Smooth muscle cell (in vitro differentiated cells): ENCODE results near the gene ADRB2. TPM values are rescaled to one million over a fixed set of nuclear protein-coding genes. Genes with fewer than 3 reads are reported as not detected.

ENCODE experiments used
- DNase-seq: peaks from one replicate; lab custom pipeline; 2025; ENCODE audit not compliant: unreplicated experiment; lab: John Stamatoyannopoulos, UW
- H2AFZ ChIP-seq: fragments of 200-600 bp; sonication (generic); 2 replicates; pipeline ENCODE4 v1.6.0; 2016; ENCODE audit warnings: antibody characterized with exemption, low read depth, mild to moderate bottlenecking
- H3F3A ChIP-seq: fragments of 200-600 bp; sonication (generic); 2 replicates; pipeline ENCODE4 v1.6.0; 2017; ENCODE audit warnings: antibody characterized with exemption, low read depth
- H3K27ac ChIP-seq: fragments of 200-600 bp; sonication (generic); 2 replicates; pipeline ENCODE4 v1.5.1; 2016; ENCODE audit warnings: low read depth, mild to moderate bottlenecking
- H3K27me3 ChIP-seq: fragments of 200-600 bp; sonication (generic); 2 replicates; pipeline ENCODE4 v1.6.1; 2016; ENCODE audit warnings: low read depth, mild to moderate bottlenecking
- H3K36me3 ChIP-seq: fragments of 200-600 bp; sonication (generic); 2 replicates; pipeline ENCODE4 v1.5.1; 2016; ENCODE audit warnings: low read depth
- H3K4me1 ChIP-seq: fragments of 200-600 bp; sonication (generic); 2 replicates; pipeline ENCODE4 v1.5.1; 2016; ENCODE audit warnings: low read depth
- H3K4me2 ChIP-seq: fragments of 200-600 bp; sonication (generic); 2 replicates; pipeline ENCODE4 v1.6.0; 2016; ENCODE audit warnings: mild to moderate bottlenecking
- H3K4me3 ChIP-seq: fragments of 200-600 bp; sonication (generic); 2 replicates; pipeline ENCODE4 v1.5.1; 2016; ENCODE audit warnings: mild to moderate bottlenecking
- H3K79me2 ChIP-seq: fragments of 200-600 bp; sonication (generic); 2 replicates; pipeline ENCODE4 v1.6.0; 2016; ENCODE audit warnings: low read depth, mild to moderate bottlenecking
- H3K9ac ChIP-seq: fragments of 200-600 bp; sonication (generic); 2 replicates; pipeline ENCODE4 v1.6.0; 2016; ENCODE audit warnings: low read depth
- H3K9me3 ChIP-seq: fragments of 200-600 bp; sonication (generic); replicated peaks from 2 replicates; pipeline ENCODE4 v1.5.1; 2016; ENCODE audit warnings: low read depth
- H4K20me1 ChIP-seq: fragments of 200-600 bp; sonication (generic); 2 replicates; pipeline ENCODE4 v1.6.0; 2016; ENCODE audit warnings: low read depth
- WGBS: methylation state at CpG from one replicate; pipeline ENCODE4 v1.1.7; 2016; ENCODE audit warnings: low lambda C conversion rate; 5-methylcytosine and 5-hydroxymethylcytosine counted together
- polyA plus RNA-seq: library from polyadenylated mRNA; unstranded; fragments of >200 nt; fragmentation: Nextera tagmentation; extraction: Ambion mirVana; gene quantifications from 2 replicates; pipeline ENCODE4 v1.2.1, GENCODE V29; 2016
- total RNA-seq: library from RNA; depleted of rRNA; stranded (reverse); fragments of >200 nt; gene quantifications from 2 replicates; pipeline ENCODE4 v1.2.3, GENCODE V29; 2014
- TF ChIP-seq, protein P1 (sequence below): fragments of 200-600 bp; sonication (generic); IDR thresholded peaks from 2 replicates; pipeline ENCODE4 v1.5.1; 2017; ENCODE audit warnings: borderline replicate concordance, mild to moderate bottlenecking, antibody characterized with exemption; ENCODE audit not compliant: insufficient read depth, poor library complexity, severe bottlenecking

Gene ADRB2
- total and polyA plus RNA-seq, 2 experiments from 2014 or later: 1.9 TPM

- Histone ChIP-seq H3F3A (no peaks in the 10 kb centered on the region), H4K20me1 (no peaks in the 10 kb centered on the region), H3K9me3 (no peaks in the 10 kb centered on the region), H3K36me3 (no peaks in the 10 kb centered on the region), H3K9ac (no peak overlapping the region), H3K79me2 (no peaks in the 10 kb centered on the region), H3K4me2 (peak overlapping the region; percentile 66), H3K4me3 (no peak overlapping the region), H3K27me3 (peaks cover 21% of the 10 kb centered on the region), H3K27ac (no peak overlapping the region), H3K4me1 (no peaks in the 10 kb centered on the region), H2AFZ (no peak overlapping the region)
- no peak for DNase-seq
- TF ChIP-seq, protein P1, sequence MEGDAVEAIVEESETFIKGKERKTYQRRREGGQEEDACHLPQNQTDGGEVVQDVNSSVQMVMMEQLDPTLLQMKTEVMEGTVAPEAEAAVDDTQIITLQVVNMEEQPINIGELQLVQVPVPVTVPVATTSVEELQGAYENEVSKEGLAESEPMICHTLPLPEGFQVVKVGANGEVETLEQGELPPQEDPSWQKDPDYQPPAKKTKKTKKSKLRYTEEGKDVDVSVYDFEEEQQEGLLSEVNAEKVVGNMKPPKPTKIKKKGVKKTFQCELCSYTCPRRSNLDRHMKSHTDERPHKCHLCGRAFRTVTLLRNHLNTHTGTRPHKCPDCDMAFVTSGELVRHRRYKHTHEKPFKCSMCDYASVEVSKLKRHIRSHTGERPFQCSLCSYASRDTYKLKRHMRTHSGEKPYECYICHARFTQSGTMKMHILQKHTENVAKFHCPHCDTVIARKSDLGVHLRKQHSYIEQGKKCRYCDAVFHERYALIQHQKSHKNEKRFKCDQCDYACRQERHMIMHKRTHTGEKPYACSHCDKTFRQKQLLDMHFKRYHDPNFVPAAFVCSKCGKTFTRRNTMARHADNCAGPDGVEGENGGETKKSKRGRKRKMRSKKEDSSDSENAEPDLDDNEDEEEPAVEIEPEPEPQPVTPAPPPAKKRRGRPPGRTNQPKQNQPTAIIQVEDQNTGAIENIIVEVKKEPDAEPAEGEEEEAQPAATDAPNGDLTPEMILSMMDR: no peak
- 88% methylated on average over 7 of the region's 7 CpGs for WGBS
Observed at GRCh38 chr5:148827723-148828122, 1.3 kb downstream of the ADRB2 start.

- 60% methylated on average over 6 of the region's 6 CpGs for WGBS
- TF ChIP-seq, protein P1: no peak
- peak overlapping the region; percentile 16 for H3K4me3 ChIP-seq
- H3K36me3 ChIP-seq: no peaks in the 10 kb centered on the region
- H3K4me2 ChIP-seq: peak overlapping the region; percentile 66
- H2AFZ ChIP-seq: no peak overlapping the region
- no peaks in the 10 kb centered on the region for H3K9me3 ChIP-seq
- no peak overlapping the region for H3K9ac ChIP-seq
- no peak for DNase-seq
- H3K79me2 ChIP-seq: no peaks in the 10 kb centered on the region
- peaks cover 15% of the 10 kb centered on the region for H3K27me3 ChIP-seq
- H3K4me1 ChIP-seq: no peaks in the 10 kb centered on the region
- no peaks in the 10 kb centered on the region for H4K20me1 ChIP-seq
- H3K27ac ChIP-seq: no peak overlapping the region
- no peaks in the 10 kb centered on the region for H3F3A ChIP-seq
Observed at GRCh38 chr5:148828511-148829247, 2.3 kb downstream of the ADRB2 start.

DNA sequence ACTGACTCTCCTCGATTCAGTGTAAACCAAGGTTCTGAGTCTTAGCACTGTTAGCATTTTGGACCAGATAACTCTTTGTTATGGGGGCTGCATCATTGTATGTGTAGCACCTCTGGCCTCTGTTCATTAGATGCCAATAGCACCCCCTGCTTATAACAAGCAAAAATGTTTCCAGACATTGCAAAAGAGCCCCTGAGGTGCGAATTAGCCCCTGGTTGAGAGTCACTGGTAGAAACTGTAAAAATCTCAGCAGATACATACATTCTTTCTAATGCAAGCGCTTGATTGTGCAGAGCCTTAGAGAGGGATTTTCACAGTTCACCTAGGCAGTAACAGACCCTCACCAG lies 2.8 kb downstream of the ADRB2 start:
- H3K36me3 ChIP-seq: no peaks in the 10 kb centered on the region
- H2AFZ ChIP-seq: no peak overlapping the region
- H3K9ac ChIP-seq: no peak overlapping the region
- no peak overlapping the region for H3K27ac ChIP-seq
- no peaks in the 10 kb centered on the region for H3F3A ChIP-seq
- no peaks in the 10 kb centered on the region for H3K4me1 ChIP-seq
- peak overlapping the region; percentile 66 for H3K4me2 ChIP-seq
- H3K27me3 ChIP-seq: peaks cover 9% of the 10 kb centered on the region
- TF ChIP-seq, protein P1: no peak
- no peaks in the 10 kb centered on the region for H3K9me3 ChIP-seq
- 93% methylated on average over 3 of the region's 3 CpGs for WGBS
- H3K79me2 ChIP-seq: no peaks in the 10 kb centered on the region
- no peak overlapping the region for H3K4me3 ChIP-seq
- no peaks in the 10 kb centered on the region for H4K20me1 ChIP-seq
- DNase-seq: no peak

DNA sequence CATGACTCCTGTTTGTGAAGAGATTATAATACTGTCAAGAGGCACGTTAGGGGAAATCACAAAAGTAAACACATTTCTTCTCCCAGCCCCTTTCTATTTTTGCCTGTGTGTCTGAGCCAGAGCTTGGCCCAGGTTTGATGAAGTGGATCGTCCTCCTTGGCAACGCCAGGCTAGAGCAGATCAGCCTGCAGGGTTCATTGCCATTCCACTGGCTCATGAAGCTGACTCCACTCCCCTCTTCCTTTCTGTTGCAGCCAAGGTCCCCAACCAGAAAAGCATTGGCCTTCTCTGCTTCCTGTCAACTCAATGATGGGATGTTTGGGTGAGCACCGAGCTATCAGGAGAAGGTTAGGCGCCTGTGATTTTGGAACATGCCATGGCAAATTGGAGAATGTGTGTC lies 3.3 kb downstream of the ADRB2 start:
- Histone ChIP-seq H3K9ac (no peak overlapping the region), H4K20me1 (no peaks in the 10 kb centered on the region), H3F3A (no peaks in the 10 kb centered on the region), H3K4me1 (no peaks in the 10 kb centered on the region), H2AFZ (no peak overlapping the region), H3K36me3 (no peaks in the 10 kb centered on the region), H3K27ac (no peak overlapping the region), H3K4me2 (peak overlapping the region; percentile 66), H3K9me3 (no peaks in the 10 kb centered on the region), H3K4me3 (no peak overlapping the region), H3K27me3 (peaks cover 4% of the 10 kb centered on the region), H3K79me2 (no peaks in the 10 kb centered on the region)
- no peak for DNase-seq
- WGBS: 86% methylated on average over 5 of the region's 5 CpGs
- TF ChIP-seq, protein P1: no peak
